ENCODE results near the gene UGT1A6.
"Not testable (repeated sequence)": the region's sequence is repeated elsewhere in the genome, so short reads cannot be mapped to it uniquely, and the experiment has no call there.

UGT1A6 gene

GRCh38 chr2:233692648-233693047 is at the start of gene UGT1A6:
UGT1A6 (plus strand) TSS chr2:233692890; CDS start chr2:233693005, 115 bp downstream.
- no peak for DNase-seq

GRCh38 chr2:233643128-233643527 is 49.6 kb upstream of the UGT1A6 start:
- no peak for DNase-seq

- DNase-seq: not testable (repeated sequence)
Observed at GRCh38 chr2:233646033-233646432, 46.7 kb upstream of the UGT1A6 start.

- no peak for DNase-seq
Observed at GRCh38 chr2:233650981-233651380, 41.7 kb upstream of the UGT1A6 start.

GRCh38 chr2:233651430-233651829 is 41.3 kb upstream of the UGT1A6 start:
- no peak for DNase-seq

- no peak for DNase-seq
Observed at GRCh38 chr2:233654501-233654900, 38.2 kb upstream of the UGT1A6 start.

- DNase-seq: no peak
Observed at GRCh38 chr2:233655043-233655442, 37.6 kb upstream of the UGT1A6 start.

- DNase-seq: not testable (repeated sequence)
Observed at GRCh38 chr2:233655943-233656342, 36.7 kb upstream of the UGT1A6 start.

GRCh38 chr2:233656443-233656842 is 36.2 kb upstream of the UGT1A6 start:
- no peak for DNase-seq

- DNase-seq: no peak
Observed at GRCh38 chr2:233658610-233659009, 34.1 kb upstream of the UGT1A6 start.

GRCh38 chr2:233663911-233664310 is 28.8 kb upstream of the UGT1A6 start:
- DNase-seq: no peak

GRCh38 chr2:233668605-233669260 is 24.0 kb upstream of the UGT1A6 start:
- no peak for DNase-seq

- no peak for DNase-seq
Observed at GRCh38 chr2:233671290-233672161, 21.2 kb upstream of the UGT1A6 start, which contains the start of gene UGT1A9. UGT1A9 (plus strand) TSS chr2:233671898; CDS start chr2:233671935, 37 bp downstream.

GRCh38 chr2:233672886-233673285 is 19.8 kb upstream of the UGT1A6 start:
- DNase-seq: no peak

- no peak for DNase-seq
Observed at GRCh38 chr2:233673896-233674295, 18.8 kb upstream of the UGT1A6 start.

GRCh38 chr2:233674314-233674713 is 18.4 kb upstream of the UGT1A6 start:
- no peak for DNase-seq

- DNase-seq: no peak
Observed at GRCh38 chr2:233674995-233675394, 17.7 kb upstream of the UGT1A6 start.

GRCh38 chr2:233676046-233676445 is 16.6 kb upstream of the UGT1A6 start:
- DNase-seq: no peak

- DNase-seq: no peak
Observed at GRCh38 chr2:233679196-233679595, 13.5 kb upstream of the UGT1A6 start.

GRCh38 chr2:233680361-233681045 is 12.2 kb upstream of the UGT1A6 start:
- DNase-seq: no peak

- DNase-seq: no peak
Observed at GRCh38 chr2:233681521-233682099, 11.1 kb upstream of the UGT1A6 start, which contains the start of gene UGT1A7. UGT1A7 (plus strand) TSS chr2:233681901; CDS start chr2:233681938, 37 bp downstream.

GRCh38 chr2:233684640-233685039 is 8.1 kb upstream of the UGT1A6 start:
- no peak for DNase-seq

GRCh38 chr2:233686928-233687327 is 5.8 kb upstream of the UGT1A6 start:
- no peak for DNase-seq
